Measurements from ENCODE around the gene MAN2B2. TPM values are rescaled to one million over a fixed set of nuclear protein-coding genes. Genes with fewer than 3 reads are reported as not detected.

The MAN2B2 gene
- total and polyA plus RNA-seq, 2 of the 8 experiments (the other 6 are each of a cell fraction or from before 2014, with no cell fraction given), result 3.3 to 4.0 TPM

GRCh38 chr4:6535329-6535692 is 39.7 kb upstream of the MAN2B2 start:
- Histone ChIP-seq H3K27ac (ENCODE audit: low read depth, low read length) (no peak overlapping the region), H3K27me3 (replicated peaks in 1 of 4; ENCODE audit: control insufficient read depth in 3 of 4, extremely low read depth in 1 of 4, insufficient read depth in 3 of 4, low read length in 3 of 4) (peaks cover 0 to 2% (median 0%) of the 10 kb centered on the region in 4 experiments; a peak in 1 of 7 replicates), H3K9ac (replicated peaks in 1 of 4; ENCODE audit: extremely low read depth in 1 of 4, low read depth in 3 of 4, low read length in 3 of 4) (no peak overlapping the region), H3K18ac (ENCODE audit: extremely low read depth, low read length) (no peak overlapping the region), H3K79me2 (ENCODE audit: control insufficient read depth in 1 of 2, insufficient read depth in 2 of 2, low read length in 2 of 2) (no peaks in the 10 kb centered on the region; a peak in 1 of 4 replicates), H2BK12ac (ENCODE audit: low read depth, low read length) (no peak overlapping the region), H4K91ac (replicated peaks; ENCODE audit: insufficient read length, low read length) (no peak overlapping the region), H2BK5ac (ENCODE audit: low read depth, low read length) (no peak overlapping the region), H2BK20ac (ENCODE audit: low read length) (no peak overlapping the region), H4K5ac (ENCODE audit: insufficient read length, low read depth, low read length) (no peak overlapping the region), H3K4ac (replicated peaks; ENCODE audit: insufficient read length, low read depth, low read length) (no peak overlapping the region), H2AFZ (ENCODE audit: low read length) (no peak overlapping the region), H3K56ac (replicated peaks; ENCODE audit: insufficient read length, low read depth, low read length) (no peak overlapping the region), H3K9me3 (ENCODE audit: insufficient read depth in 2 of 2, low read depth in 1 of 2, low read length in 1 of 2) (peaks cover 0 to 6% of the 10 kb centered on the region in 2 experiments; a peak in 2 of 4 replicates), H3K23ac (ENCODE audit: insufficient read length) (no peak overlapping the region), H3K36me3 (ENCODE audit: control insufficient read depth in 2 of 4, insufficient read depth in 4 of 4, low read length in 3 of 4) (no peaks in the 10 kb centered on the region; a peak in 1 of 8 replicates), H2BK120ac (replicated peaks; ENCODE audit: low read depth, low read length) (no peak overlapping the region), H3K23me2 (ENCODE audit: low read depth, low read length) (peaks cover 8% of the 10 kb centered on the region), H2AK5ac (ENCODE audit: low read depth, low read length) (no peak overlapping the region), H3K4me3 (ENCODE audit: extremely low read depth in 1 of 4, insufficient read depth in 2 of 4, low read depth in 3 of 4, low read length in 4 of 4) (no peak overlapping the region), H4K20me1 (replicated peaks in 1 of 2; ENCODE audit: control insufficient read depth in 1 of 2, insufficient read depth in 2 of 2, low read length in 2 of 2) (peaks cover 0 to 5% of the 10 kb centered on the region in 2 experiments), H3K14ac (ENCODE audit: insufficient read length) (no peak overlapping the region), H3K4me1 (replicated peaks in 1 of 4; ENCODE audit: control insufficient read depth in 3 of 4, insufficient read depth in 4 of 4, low read length in 3 of 4) (no peaks in the 10 kb centered on the region), H3K4me2 (ENCODE audit: insufficient read depth in 1 of 2, low read depth in 2 of 2, low read length in 2 of 2) (no peak overlapping the region), H3K79me1 (ENCODE audit: low read depth, low read length) (peaks cover 4% of the 10 kb centered on the region; the same call in 1 of the 2 replicates), H2BK15ac (ENCODE audit: low read length) (no peak overlapping the region), H4K8ac (ENCODE audit: extremely low read depth, insufficient read depth, low read length) (no peak overlapping the region)
- POLR2A ChIA-PET (ENCODE audit: partially characterized antibody), result no interaction called here
- FAIRE-seq, result no peak
- CTCF ChIA-PET (ENCODE audit: partially characterized antibody), result interaction anchor here (0.9 to 1.4 kb wide), 2 partner anchors 13 to 145 kb away, joined by 3 to 6 read pairs; no protein-coding TSS in a partner anchor
- WGBS, 2 experiments (ENCODE audit: extremely low coverage in 1 of 2, insufficient coverage in 1 of 2, insufficient read length in 1 of 2, insufficient replicate concordance in 2 of 2, low coverage in 1 of 2, low lambda C conversion rate in 2 of 2, missing lambda C conversion rate in 1 of 2), result 95% methylated on average over 17 of the region's 17 CpGs; no CpG with 5 or more reads in 1 of the 2 experiments
- DNase-seq (ENCODE audit: low read depth in 1 of 2, low spot score in 2 of 2), result no peak
- TF ChIP-seq YY1 (IDR thresholded peaks at IDR 0.05; ENCODE audit: low read depth, low read length) (no peak), ATF3 (IDR thresholded peaks at IDR 0.05; ENCODE audit: insufficient read depth, low read depth, low read length) (no peak), EZH2 (IDR thresholded peaks at IDR 0.05; ENCODE audit: low read depth, low read length, severe bottlenecking) (no peak), TEAD4 (IDR thresholded peaks at IDR 0.05; ENCODE audit: low read depth, low read length) (no peak), BRCA1 (IDR thresholded peaks at IDR 0.05; ENCODE audit: low read depth, low read length) (no peak), SRF (IDR thresholded peaks at IDR 0.05; ENCODE audit: low read depth, low read length) (no peak), RAD21 (IDR thresholded peaks at IDR 0.05 in 1 of 2, conservative IDR thresholded peaks at IDR 0.05 in 1 of 2; ENCODE audit: low read depth in 2 of 2, low read length in 2 of 2) (no peak), SIX5 (IDR thresholded peaks at IDR 0.05; ENCODE audit: low read depth, low read length) (no peak), BCL11A (IDR thresholded peaks at IDR 0.05; ENCODE audit: low read depth in 2 of 2, low read length in 2 of 2) (no peak), CEBPB (IDR thresholded peaks at IDR 0.05; ENCODE audit: low read depth, low read length) (no peak), POLR2A (IDR thresholded peaks at IDR 0.05; ENCODE audit: control extremely low read depth in 1 of 2, low read depth in 2 of 2, low read length in 2 of 2) (no peak), E2F6 (IDR thresholded peaks at IDR 0.05) (no peak)

Measured in H1 (cell line).